HepG2 (cell line): ENCODE data around the gene NOA1. TPM values are rescaled to one million over a fixed set of nuclear protein-coding genes. Genes with fewer than 3 reads are reported as not detected.

ENCODE experiments used
- CENPX ChIP-seq: sonication (generic); formaldehyde crosslinking; IDR thresholded peaks from 2 replicates; pipeline ENCODE4 v1.9.0; 2021; ENCODE audit warnings: mild to moderate bottlenecking, missing genetic modification reagents, moderate library complexity
- KMT2B ChIP-seq: IDR thresholded peaks from 2 replicates; pipeline ENCODE4 v1.6.1; 2016; ENCODE audit warnings: missing genetic modification reagents, missing compliant biosample characterization
- NR2F2 ChIP-seq: IDR thresholded peaks from 2 replicates; pipeline ENCODE4 v1.6.1; 2012; ENCODE audit warnings: low read depth, inconsistent platforms, borderline replicate concordance
- RBFOX2 ChIP-seq: fragments of 200-400 bp; formaldehyde crosslinking; IDR thresholded peaks from 2 replicates; pipeline ENCODE4 v1.6.1; 2017; ENCODE audit warnings: low read depth, mild to moderate bottlenecking, low read length
- SMAD1 ChIP-seq: sonication (generic); formaldehyde crosslinking; IDR thresholded peaks from 2 replicates; pipeline ENCODE4 v1.4.0; 2020; ENCODE audit warnings: missing genetic modification reagents, low read depth, mild to moderate bottlenecking, borderline replicate concordance
- SP140L ChIP-seq: sonication (generic); formaldehyde crosslinking; IDR thresholded peaks from 2 replicates; pipeline ENCODE4 v1.4.0; 2020; ENCODE audit warnings: missing genetic modification reagents, borderline replicate concordance
- XRCC5 ChIP-seq: fragments of 200-400 bp; formaldehyde crosslinking; optimal IDR thresholded peaks from 2 replicates; pipeline ENCODE3; 2017; ENCODE audit warnings: mild to moderate bottlenecking, low read length
- YY1 ChIP-seq: IDR thresholded peaks from 2 replicates; pipeline ENCODE4 v1.6.1; 2011; ENCODE audit warnings: low read length, low read depth, moderate library complexity, mild to moderate bottlenecking; ENCODE audit not compliant: insufficient read depth, insufficient replicate concordance
- ZNF788 ChIP-seq: sonication (generic); formaldehyde crosslinking; IDR thresholded peaks from 2 replicates; pipeline ENCODE4 v1.5.0; 2020; ENCODE audit warnings: mild to moderate bottlenecking, missing genetic modification reagents, borderline replicate concordance
- polyA plus RNA-seq, 8 experiments: library from polyadenylated mRNA; depleted of rRNA in 3 of 8; stranded (reverse) in 7 of 8; unstranded in 1 of 8; fragments of >200 nt; fragmentation: Illumina TruSeq in 4 of 8; extraction: Trizol in 4 of 8; gene quantifications; 2 replicates each; pipeline versions ENCODE4 v1.2.1 to v1.2.3, GENCODE V29; 2011 to 2016; ENCODE audit warnings: low read depth in 4 of 8, missing spikeins in 1 of 8, mixed read lengths in 1 of 8; ENCODE audit not compliant: insufficient read depth in 1 of 8
- total RNA-seq, 5 experiments: library from RNA; depleted of rRNA; stranded (reverse); fragments of >200 nt; fragmentation: Illumina TruSeq; extraction: Trizol; gene quantifications; 2 replicates each; pipeline ENCODE4 v1.2.3, GENCODE V29; 2016; ENCODE audit warnings: low read depth in 1 of 5
- TF ChIP-seq, protein P1 (sequence below): sonication (generic); formaldehyde crosslinking; IDR thresholded peaks from 2 replicates; pipeline ENCODE4 v1.4.0; 2020; ENCODE audit warnings: missing genetic modification reagents
- TF ChIP-seq, protein P2 (sequence below): sonication (generic); formaldehyde crosslinking; IDR thresholded peaks from 2 replicates; pipeline ENCODE4 v1.4.0; 2020; ENCODE audit warnings: missing genetic modification reagents
- TF ChIP-seq, protein P3 (sequence below): sonication (generic); formaldehyde crosslinking; IDR thresholded peaks from 2 replicates; pipeline ENCODE4 v1.4.0; 2020; ENCODE audit warnings: missing genetic modification reagents, borderline replicate concordance
- TF ChIP-seq, protein P4 (sequence below): sonication (generic); formaldehyde crosslinking; IDR thresholded peaks from 2 replicates; pipeline ENCODE4 v1.5.0; 2020; ENCODE audit warnings: mild to moderate bottlenecking, missing genetic modification reagents, borderline replicate concordance
- TF ChIP-seq, protein P5 (sequence below): sonication (generic); formaldehyde crosslinking; IDR thresholded peaks from 2 replicates; pipeline ENCODE4 v1.5.1; 2020; ENCODE audit warnings: missing genetic modification reagents, mild to moderate bottlenecking, borderline replicate concordance
- TF ChIP-seq, protein P6 (sequence below): sonication (generic); formaldehyde crosslinking; conservative IDR thresholded peaks from 2 replicates; pipeline ENCODE4 v1.8.1; 2023; ENCODE audit warnings: missing genetic modification reagents

Gene NOA1
- total and polyA plus RNA-seq, 2 of the 13 experiments (the other 11 are each of a cell fraction or from before 2014, with no cell fraction given): 17.3 to 19.0 TPM

DNA sequence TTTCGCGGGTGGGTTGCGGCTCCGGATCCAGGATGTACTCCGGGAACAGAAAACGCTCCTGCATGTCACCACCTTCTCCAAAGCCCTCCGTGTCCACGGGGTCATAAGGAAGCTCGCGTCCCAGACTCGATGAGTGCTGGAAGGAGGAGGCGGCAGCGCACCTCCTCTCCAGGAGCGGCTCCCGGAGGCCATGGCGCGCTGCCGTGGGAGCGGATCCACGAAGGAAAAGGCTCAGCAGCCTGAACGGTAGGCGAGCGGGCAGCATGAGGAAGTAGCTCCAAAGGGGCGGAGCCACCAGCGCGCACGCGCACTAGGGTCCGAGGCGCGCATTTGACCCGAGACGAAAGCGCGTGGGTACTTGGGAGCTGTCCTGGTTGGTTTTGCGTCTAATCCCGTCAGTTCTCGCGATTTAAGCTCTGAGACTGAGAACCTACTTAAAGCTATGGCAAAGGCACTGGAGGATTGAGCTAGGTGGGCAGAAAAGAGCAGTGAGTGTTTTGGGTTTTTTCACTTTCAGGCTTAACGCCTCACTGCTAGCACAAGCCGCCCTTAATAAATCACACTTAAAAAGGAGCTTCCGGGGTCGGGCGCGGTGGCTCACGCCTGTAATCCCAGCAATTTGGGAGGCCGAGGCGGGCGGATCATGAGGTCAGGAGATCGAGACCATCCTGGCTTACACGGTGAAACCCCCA is at the start of gene NOA1 (continued):
- TF ChIP-seq, protein P1, sequence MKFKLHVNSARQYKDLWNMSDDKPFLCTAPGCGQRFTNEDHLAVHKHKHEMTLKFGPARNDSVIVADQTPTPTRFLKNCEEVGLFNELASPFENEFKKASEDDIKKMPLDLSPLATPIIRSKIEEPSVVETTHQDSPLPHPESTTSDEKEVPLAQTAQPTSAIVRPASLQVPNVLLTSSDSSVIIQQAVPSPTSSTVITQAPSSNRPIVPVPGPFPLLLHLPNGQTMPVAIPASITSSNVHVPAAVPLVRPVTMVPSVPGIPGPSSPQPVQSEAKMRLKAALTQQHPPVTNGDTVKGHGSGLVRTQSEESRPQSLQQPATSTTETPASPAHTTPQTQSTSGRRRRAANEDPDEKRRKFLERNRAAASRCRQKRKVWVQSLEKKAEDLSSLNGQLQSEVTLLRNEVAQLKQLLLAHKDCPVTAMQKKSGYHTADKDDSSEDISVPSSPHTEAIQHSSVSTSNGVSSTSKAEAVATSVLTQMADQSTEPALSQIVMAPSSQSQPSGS (CRISPR knock-in tag): no peak
- TF ChIP-seq, protein P2, sequence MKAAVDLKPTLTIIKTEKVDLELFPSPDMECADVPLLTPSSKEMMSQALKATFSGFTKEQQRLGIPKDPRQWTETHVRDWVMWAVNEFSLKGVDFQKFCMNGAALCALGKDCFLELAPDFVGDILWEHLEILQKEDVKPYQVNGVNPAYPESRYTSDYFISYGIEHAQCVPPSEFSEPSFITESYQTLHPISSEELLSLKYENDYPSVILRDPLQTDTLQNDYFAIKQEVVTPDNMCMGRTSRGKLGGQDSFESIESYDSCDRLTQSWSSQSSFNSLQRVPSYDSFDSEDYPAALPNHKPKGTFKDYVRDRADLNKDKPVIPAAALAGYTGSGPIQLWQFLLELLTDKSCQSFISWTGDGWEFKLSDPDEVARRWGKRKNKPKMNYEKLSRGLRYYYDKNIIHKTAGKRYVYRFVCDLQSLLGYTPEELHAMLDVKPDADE (CRISPR knock-in tag): no peak
- TF ChIP-seq, protein P3, sequence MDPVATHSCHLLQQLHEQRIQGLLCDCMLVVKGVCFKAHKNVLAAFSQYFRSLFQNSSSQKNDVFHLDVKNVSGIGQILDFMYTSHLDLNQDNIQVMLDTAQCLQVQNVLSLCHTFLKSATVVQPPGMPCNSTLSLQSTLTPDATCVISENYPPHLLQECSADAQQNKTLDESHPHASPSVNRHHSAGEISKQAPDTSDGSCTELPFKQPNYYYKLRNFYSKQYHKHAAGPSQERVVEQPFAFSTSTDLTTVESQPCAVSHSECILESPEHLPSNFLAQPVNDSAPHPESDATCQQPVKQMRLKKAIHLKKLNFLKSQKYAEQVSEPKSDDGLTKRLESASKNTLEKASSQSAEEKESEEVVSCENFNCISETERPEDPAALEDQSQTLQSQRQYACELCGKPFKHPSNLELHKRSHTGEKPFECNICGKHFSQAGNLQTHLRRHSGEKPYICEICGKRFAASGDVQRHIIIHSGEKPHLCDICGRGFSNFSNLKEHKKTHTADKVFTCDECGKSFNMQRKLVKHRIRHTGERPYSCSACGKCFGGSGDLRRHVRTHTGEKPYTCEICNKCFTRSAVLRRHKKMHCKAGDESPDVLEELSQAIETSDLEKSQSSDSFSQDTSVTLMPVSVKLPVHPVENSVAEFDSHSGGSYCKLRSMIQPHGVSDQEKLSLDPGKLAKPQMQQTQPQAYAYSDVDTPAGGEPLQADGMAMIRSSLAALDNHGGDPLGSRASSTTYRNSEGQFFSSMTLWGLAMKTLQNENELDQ: no peak
- peak; percentile 28 for TF ChIP-seq YY1
- TF ChIP-seq RBFOX2: peak; percentile 70
- TF ChIP-seq, protein P4, sequence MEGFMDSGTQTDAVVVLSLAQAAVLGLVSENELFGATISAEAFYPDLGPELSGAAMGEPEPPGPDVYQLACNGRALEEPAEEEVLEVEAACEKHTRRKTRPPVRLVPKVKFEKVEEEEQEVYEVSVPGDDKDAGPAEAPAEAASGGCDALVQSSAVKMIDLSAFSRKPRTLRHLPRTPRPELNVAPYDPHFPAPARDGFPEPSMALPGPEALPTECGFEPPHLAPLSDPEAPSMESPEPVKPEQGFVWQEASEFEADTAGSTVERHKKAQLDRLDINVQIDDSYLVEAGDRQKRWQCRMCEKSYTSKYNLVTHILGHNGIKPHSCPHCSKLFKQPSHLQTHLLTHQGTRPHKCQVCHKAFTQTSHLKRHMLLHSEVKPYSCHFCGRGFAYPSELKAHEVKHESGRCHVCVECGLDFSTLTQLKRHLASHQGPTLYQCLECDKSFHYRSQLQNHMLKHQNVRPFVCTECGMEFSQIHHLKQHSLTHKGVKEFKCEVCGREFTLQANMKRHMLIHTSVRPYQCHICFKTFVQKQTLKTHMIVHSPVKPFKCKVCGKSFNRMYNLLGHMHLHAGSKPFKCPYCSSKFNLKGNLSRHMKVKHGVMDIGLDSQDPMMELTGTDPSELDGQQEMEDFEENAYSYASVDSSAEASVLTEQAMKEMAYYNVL (CRISPR knock-in tag): peak; percentile 21; the same call in 1 of the 2 replicates
- TF ChIP-seq KMT2B (CRISPR knock-in tag): no peak
- TF ChIP-seq NR2F2: no peak
- no peak for TF ChIP-seq XRCC5
- TF ChIP-seq SP140L: no peak
- TF ChIP-seq, protein P5, sequence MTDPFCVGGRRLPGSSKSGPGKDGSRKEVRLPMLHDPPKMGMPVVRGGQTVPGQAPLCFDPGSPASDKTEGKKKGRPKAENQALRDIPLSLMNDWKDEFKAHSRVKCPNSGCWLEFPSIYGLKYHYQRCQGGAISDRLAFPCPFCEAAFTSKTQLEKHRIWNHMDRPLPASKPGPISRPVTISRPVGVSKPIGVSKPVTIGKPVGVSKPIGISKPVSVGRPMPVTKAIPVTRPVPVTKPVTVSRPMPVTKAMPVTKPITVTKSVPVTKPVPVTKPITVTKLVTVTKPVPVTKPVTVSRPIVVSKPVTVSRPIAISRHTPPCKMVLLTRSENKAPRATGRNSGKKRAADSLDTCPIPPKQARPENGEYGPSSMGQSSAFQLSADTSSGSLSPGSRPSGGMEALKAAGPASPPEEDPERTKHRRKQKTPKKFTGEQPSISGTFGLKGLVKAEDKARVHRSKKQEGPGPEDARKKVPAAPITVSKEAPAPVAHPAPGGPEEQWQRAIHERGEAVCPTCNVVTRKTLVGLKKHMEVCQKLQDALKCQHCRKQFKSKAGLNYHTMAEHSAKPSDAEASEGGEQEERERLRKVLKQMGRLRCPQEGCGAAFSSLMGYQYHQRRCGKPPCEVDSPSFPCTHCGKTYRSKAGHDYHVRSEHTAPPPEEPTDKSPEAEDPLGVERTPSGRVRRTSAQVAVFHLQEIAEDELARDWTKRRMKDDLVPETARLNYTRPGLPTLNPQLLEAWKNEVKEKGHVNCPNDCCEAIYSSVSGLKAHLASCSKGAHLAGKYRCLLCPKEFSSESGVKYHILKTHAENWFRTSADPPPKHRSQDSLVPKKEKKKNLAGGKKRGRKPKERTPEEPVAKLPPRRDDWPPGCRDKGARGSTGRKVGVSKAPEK (CRISPR knock-in tag): no peak
- TF ChIP-seq, protein P6, sequence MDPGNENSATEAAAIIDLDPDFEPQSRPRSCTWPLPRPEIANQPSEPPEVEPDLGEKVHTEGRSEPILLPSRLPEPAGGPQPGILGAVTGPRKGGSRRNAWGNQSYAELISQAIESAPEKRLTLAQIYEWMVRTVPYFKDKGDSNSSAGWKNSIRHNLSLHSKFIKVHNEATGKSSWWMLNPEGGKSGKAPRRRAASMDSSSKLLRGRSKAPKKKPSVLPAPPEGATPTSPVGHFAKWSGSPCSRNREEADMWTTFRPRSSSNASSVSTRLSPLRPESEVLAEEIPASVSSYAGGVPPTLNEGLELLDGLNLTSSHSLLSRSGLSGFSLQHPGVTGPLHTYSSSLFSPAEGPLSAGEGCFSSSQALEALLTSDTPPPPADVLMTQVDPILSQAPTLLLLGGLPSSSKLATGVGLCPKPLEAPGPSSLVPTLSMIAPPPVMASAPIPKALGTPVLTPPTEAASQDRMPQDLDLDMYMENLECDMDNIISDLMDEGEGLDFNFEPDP (CRISPR knock-in tag): no peak
- TF ChIP-seq CENPX (CRISPR knock-in tag): no peak
- peak; percentile 51; the same call in 1 of the 2 replicates for TF ChIP-seq ZNF788 (CRISPR knock-in tag)
- TF ChIP-seq SMAD1: no peak
